Neural progenitor cell (in vitro differentiated cells): ENCODE measurements around the gene FCSK.

Experiments used
- CTCF ChIP-seq: fragments of 200-600 bp; sonication (generic); IDR thresholded peaks from 2 replicates; pipeline ENCODE4 v1.5.1; 2017; ENCODE audit warnings: antibody characterized with exemption, mild to moderate bottlenecking
- EZH2 ChIP-seq: fragments of 200-600 bp; sonication (generic); IDR thresholded peaks from 2 replicates; pipeline ENCODE4 v1.6.1; 2017; ENCODE audit warnings: antibody characterized with exemption, mild to moderate bottlenecking, moderate library complexity
- EZH2phosphoT487 ChIP-seq: fragments of 200-600 bp; sonication (generic); IDR thresholded peaks from 2 replicates; pipeline ENCODE4 v1.6.1; 2017; ENCODE audit warnings: antibody characterized with exemption

GRCh38 chr16:70418993-70419318 is 35.4 kb upstream of the FCSK start:
- TF ChIP-seq CTCF (no peak), EZH2 (no peak), EZH2phosphoT487 (no peak)
